Posterior vena cava (tissue), 2 donors: ENCODE measurements around the gene PIK3IP1. TPM values are rescaled to one million over a fixed set of nuclear protein-coding genes. Genes with fewer than 3 reads are reported as not detected.
A peak's percentile ranks its signal among the peaks of the same experiment; 100 is the strongest.
"Not testable (repeated sequence)": the region's sequence is repeated elsewhere in the genome, so short reads cannot be mapped to it uniquely, and the experiment has no call there.

Experiments used
- DNase-seq: peaks from one replicate; pipeline ENCODE4 v3.0.0-alpha.2; 2020; ENCODE audit warnings: low spot score
- intact Hi-C, 2 donors: fragments of 100-400 bp; cut with DNase I; formaldehyde crosslinking; loops; one replicate each; pipeline versions ENCODE4 v1.14.1 to v1.14.2; 2022 to 2023
- total RNA-seq, 2 donors: library from RNA; stranded (reverse); fragmentation: NEBNext Ultra II Directional; extraction: Animal tissue kit (Norgen Biotek cat#: 25700); gene quantifications; one replicate each; pipeline ENCODE4 v1.2.1, GENCODE V29; 2021
- donor health status: DM: yes; HTN: yes; CAD: no.
- donor health status: DM: yes; HTN: yes; CAD: no.

Gene PIK3IP1
- total RNA-seq, 2 donors from 2014 or later: 12.8 to 18.8 TPM

GRCh38 chr22:31314220-31314619 is 21.9 kb upstream of the PIK3IP1 start:
- intact Hi-C loops, DNase-seq: not testable (repeated sequence)

- peak; percentile 86 for DNase-seq
- intact Hi-C loops: no loop called here
These were observed 21.3 kb upstream of the PIK3IP1 start for GRCh38 chr22:31313366-31314147.

GRCh38 chr22:31308181-31308580 is 15.9 kb upstream of the PIK3IP1 start:
- intact Hi-C loops: no loop called here
- DNase-seq: no peak

- intact Hi-C loops: no loop called here
- no peak for DNase-seq
These were observed 12.9 kb upstream of the PIK3IP1 start for GRCh38 chr22:31305194-31305593.

- intact Hi-C loops: loop anchor here in 1 of 2 donors (5.0 kb wide), 1 partner anchor 1870 kb away; no protein-coding TSS in a partner anchor
- DNase-seq: no peak
These were observed 10.2 kb upstream of the PIK3IP1 start for GRCh38 chr22:31302537-31302936.

DNA sequence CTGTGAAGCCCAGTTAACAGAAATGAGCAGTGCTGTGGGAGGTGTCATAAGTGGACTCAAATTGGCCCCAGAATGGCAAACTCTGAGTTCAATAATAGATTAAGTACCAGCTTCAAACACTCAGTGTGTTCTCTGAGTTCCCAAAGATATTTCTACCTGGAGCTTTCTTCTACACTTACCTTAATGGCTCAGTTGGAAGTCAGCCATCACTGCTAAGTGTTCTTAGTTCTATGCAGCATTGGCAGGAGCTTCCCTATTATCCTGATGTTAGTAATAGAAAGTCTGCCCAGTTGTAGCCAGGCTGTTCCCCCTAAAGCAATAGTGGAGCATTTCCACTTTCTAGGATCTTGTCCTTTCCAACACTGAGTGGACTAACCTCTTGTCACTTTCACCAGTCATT is 9.7 kb upstream of the PIK3IP1 start:
- intact Hi-C loops: loop anchor here in 1 of 2 donors (5.0 kb wide), 1 partner anchor 1870 kb away; no protein-coding TSS in a partner anchor

GRCh38 chr22:31300896-31301295 is 8.6 kb upstream of the PIK3IP1 start:
- no peak for DNase-seq
- intact Hi-C loops: loop anchor here in 1 of 2 donors (5.0 kb wide), 1 partner anchor 1869 kb away; no protein-coding TSS in a partner anchor

More for the DNA sequence above, 9.7 kb upstream of the PIK3IP1 start:
- no peak for DNase-seq

DNA sequence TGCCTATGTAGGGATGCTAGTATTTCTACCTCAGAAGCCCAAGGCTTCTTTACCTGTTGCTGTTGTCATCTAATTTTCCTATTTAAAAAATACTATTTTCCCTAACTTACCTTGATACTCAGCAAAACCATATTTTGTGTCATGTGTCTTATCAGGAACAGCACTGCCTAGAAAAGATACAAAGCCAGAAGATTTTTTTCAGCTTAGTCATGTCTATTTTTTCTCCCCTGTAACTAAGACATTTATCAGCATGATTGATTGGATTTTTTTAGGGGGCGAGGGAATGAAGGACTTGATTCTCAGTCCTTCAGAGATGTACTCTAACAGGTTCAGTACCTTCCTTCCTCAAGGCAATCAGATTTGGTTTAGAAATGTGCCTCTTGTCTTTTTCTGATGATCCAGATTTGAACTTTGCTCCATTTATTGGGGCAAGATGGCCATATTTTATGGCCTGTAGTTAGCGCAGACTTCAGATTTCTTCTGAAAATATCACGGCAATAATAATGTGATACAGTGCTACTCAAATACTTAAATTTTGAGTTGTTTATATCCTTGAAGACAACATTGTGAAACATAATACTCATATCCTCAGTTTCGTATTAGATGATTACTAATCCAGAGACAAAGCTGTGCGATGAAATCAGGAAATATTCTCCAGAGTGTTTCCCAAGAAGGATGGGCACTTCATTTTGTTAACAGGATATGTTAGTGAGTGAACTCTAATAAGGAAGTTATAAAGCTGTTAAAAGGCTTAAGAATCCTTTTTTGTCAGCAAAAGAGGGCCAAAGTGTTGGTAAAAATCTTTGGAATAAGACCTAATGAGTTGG is 3.8 kb upstream of the PIK3IP1 start:
- intact Hi-C loops: no loop called here
- no peak for DNase-seq

- DNase-seq: no peak
- intact Hi-C loops: no loop called here
These were observed 3.1 kb upstream of the PIK3IP1 start for GRCh38 chr22:31295360-31295759.

GRCh38 chr22:31291481-31292235 is 630 bp downstream of the PIK3IP1 start:
- DNase-seq: no peak
- intact Hi-C loops: no loop called here

GRCh38 chr22:31290494-31291471 is 1.5 kb downstream of the PIK3IP1 start:
- peak; percentile 98 for DNase-seq
- intact Hi-C loops: no loop called here

DNA sequence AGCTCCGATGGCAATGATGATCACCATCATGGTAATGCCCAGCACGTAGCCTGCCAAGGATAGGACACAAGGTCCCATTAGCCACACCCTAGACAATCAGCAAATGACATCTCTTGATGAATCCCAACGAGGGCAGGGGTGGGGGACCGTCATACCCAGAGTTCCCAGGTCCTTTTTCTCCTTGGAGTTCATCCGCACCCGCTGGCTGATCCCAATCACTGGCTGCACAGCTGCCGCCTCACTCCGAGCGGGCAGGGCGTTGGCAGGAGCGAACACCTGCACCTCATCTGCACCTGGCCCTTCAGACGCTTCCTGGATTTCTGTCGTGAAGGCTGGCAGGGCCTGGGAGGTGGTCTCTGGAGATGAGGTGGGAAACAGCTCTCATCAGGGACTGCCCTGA is 2.9 kb downstream of the PIK3IP1 start:
- DNase-seq: peak; percentile 77
- intact Hi-C loops: no loop called here

DNA sequence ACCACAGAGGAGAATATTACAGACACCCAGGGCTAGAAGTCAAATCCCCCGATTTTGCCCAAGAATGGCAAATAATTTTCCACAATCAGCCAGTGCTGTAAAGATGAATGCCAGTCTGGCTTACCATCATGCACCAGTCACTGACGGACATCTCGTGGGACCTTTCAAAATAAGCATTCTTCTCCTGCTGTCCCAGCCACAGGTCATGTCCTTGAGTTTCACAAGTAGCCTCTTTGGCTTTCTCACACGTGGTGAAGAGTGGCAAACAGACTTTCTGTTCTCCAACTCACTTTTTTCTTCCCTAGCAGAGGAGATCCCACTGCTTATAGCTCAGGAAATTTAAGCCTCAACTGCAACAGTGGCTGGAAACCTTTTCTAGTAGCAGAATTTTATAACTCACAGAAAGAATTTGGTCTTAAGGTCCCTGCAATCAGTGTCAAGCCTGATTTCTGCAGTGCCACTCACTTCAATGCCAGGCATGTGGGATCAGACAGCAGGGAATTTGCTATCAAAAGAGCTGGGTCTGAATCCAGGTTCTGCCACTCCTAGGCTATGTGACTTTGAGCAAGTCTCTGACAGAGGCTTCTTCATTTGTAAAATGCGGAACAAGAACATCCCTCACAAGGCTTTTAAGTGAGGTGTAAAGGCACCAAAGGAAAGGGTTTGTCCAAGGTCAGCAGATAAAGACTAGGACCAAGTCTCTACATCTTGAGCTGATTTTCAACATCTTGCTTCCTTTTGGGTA is 3.6 kb downstream of the PIK3IP1 start:
- DNase-seq: no peak
- intact Hi-C loops: no loop called here

GRCh38 chr22:31287818-31288495 is 4.3 kb downstream of the PIK3IP1 start:
- DNase-seq: no peak
- intact Hi-C loops: no loop called here

GRCh38 chr22:31286360-31287255 is 5.7 kb downstream of the PIK3IP1 start:
- intact Hi-C loops: no loop called here
- no peak for DNase-seq
